Right lobe of liver (tissue), 6 donors: ENCODE results near the gene STK33. TPM values are rescaled to one million over a fixed set of nuclear protein-coding genes. Genes with fewer than 3 reads are reported as not detected.

Experiments used
- ATAC-seq, 4 donors: fragments of 200-7000 bp; cut with Tn5 transposase; one replicate each; pipeline ENCODE4 v1.9.1; 2020; ENCODE audit warnings: mild to moderate bottlenecking in 4 of 4, moderate library complexity in 4 of 4
- DNase-seq, 3 donors: peaks; one replicate each; pipeline ENCODE4 v3.0.0-alpha.2; 2020
- H3K27ac ChIP-seq, 3 donors: fragments of 200-600 bp; one replicate each; pipeline ENCODE4 v1.8.0; 2022
- H3K27me3 ChIP-seq, 2 donors: fragments of 200-600 bp; one replicate each; pipeline ENCODE4 v1.8.0; 2022
- H3K36me3 ChIP-seq, 4 donors: fragments of 200-600 bp; sonication (generic) in 1 of 4; one replicate each; pipeline versions ENCODE4 v1.5.1 to v1.8.0; 2017 to 2022; ENCODE audit warnings: control low read depth in 1 of 4
- H3K4me1 ChIP-seq, 4 donors: fragments of 200-600 bp; sonication (generic) in 1 of 4; one replicate each; pipeline versions ENCODE4 v1.5.1 to v1.8.0; 2017 to 2022; ENCODE audit warnings: control low read depth in 1 of 4
- H3K4me3 ChIP-seq, 3 donors: fragments of 200-600 bp; one replicate each; pipeline ENCODE4 v1.8.0; 2022
- H3K9me3 ChIP-seq, 4 donors: fragments of 200-600 bp; sonication (generic) in 1 of 4; one replicate each; pipeline versions ENCODE4 v1.5.1 to v1.8.0; 2017 to 2022; ENCODE audit warnings: control low read depth in 1 of 4
- POLR2A ChIP-seq: fragments of 450-650 bp; IDR thresholded peaks from one replicate; pipeline ENCODE4 v1.6.1; 2017; ENCODE audit warnings: antibody characterized with exemption, mild to moderate bottlenecking
- WGBS: methylation state at CpG from one replicate; pipeline ENCODE4 v1.1.6; 2018; ENCODE audit warnings: low coverage, low lambda C conversion rate; ENCODE audit not compliant: insufficient coverage; ENCODE audit errors: missing lambda C conversion rate; 5-methylcytosine and 5-hydroxymethylcytosine counted together
- intact Hi-C, 2 donors: fragments of 100-400 bp; cut with DNase I; formaldehyde crosslinking; loops; one replicate each; pipeline versions ENCODE4 v1.11.2 to v1.14.1; 2022
- total RNA-seq, 6 experiments: library from RNA; depleted of rRNA in 2 of 6; stranded (reverse); fragments of >200 nt in 2 of 6; fragmentation: NEBNext Ultra II Directional in 3 of 6; extraction: Animal tissue kit (Norgen Biotek cat#: 25700) in 3 of 6; gene quantifications; one replicate each; pipeline versions ENCODE4 v1.1.0 to v1.2.4, GENCODE V29; 2016 to 2023
- TF ChIP-seq, protein P1 (sequence below), 4 donors: fragments of 200-600 bp in 3 of 4; fragments of 450-650 bp in 1 of 4; IDR thresholded peaks; one replicate each; pipeline versions ENCODE4 v1.5.1 to v1.8.0; 2016 to 2022; ENCODE audit warnings: antibody characterized with exemption in 4 of 4, mild to moderate bottlenecking in 2 of 4
- donor health status: DM: no; HTN: yes; CAD: no.
- donor health status: DM: no; HTN: no; CAD: no.
- donor health status: DM: no; HTN: no; CAD: no.
- donor health status: DM: no; HTN: yes; CAD: no.
- donor health status: DM: no; HTN: yes; CAD: no.

Gene STK33
- total RNA-seq, 6 experiments from 2014 or later, result 0.12 to 1.1 (median 0.42) TPM; not detected in 2

DNA sequence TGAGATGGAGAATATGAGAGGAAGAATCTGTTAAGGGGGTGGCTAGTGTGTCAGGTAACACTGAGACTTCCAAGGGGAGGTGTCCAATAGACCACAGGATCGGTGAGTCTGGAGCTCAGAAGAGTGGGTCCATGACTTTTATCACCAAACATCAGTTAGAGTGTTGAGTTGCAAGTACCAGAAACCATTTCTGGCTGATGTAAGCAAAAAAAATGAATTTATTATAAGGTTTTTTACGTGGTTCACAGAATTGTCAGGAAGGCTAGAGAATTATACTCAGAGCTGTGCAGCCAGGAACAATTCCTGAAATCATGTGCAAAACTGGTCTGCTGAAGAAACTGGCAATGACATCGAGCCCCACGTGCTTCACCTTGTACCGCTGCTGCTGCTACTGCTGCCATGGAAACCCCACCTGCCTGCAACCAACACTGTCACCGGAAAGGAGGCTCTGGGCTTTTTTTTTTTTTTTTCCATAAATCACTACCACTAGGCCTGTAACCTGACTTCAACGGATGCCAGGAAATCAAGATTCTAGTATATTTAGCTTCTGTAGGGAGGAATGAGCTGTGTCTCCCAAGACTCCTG, 16.6 kb upstream of the STK33 start:
- no peaks in the 10 kb centered on the region for H3K36me3 ChIP-seq
- WGBS, result 53% methylated on average over 5 of the region's 7 CpGs
- H3K27me3 ChIP-seq, result no peaks in the 10 kb centered on the region
- DNase-seq (no peak), ATAC-seq (no peak)
- H3K27ac ChIP-seq, result no peak overlapping the region
- no peaks in the 10 kb centered on the region for H3K9me3 ChIP-seq
- no peak overlapping the region for H3K4me3 ChIP-seq
- TF ChIP-seq POLR2A, result no peak
- TF ChIP-seq, protein P1, sequence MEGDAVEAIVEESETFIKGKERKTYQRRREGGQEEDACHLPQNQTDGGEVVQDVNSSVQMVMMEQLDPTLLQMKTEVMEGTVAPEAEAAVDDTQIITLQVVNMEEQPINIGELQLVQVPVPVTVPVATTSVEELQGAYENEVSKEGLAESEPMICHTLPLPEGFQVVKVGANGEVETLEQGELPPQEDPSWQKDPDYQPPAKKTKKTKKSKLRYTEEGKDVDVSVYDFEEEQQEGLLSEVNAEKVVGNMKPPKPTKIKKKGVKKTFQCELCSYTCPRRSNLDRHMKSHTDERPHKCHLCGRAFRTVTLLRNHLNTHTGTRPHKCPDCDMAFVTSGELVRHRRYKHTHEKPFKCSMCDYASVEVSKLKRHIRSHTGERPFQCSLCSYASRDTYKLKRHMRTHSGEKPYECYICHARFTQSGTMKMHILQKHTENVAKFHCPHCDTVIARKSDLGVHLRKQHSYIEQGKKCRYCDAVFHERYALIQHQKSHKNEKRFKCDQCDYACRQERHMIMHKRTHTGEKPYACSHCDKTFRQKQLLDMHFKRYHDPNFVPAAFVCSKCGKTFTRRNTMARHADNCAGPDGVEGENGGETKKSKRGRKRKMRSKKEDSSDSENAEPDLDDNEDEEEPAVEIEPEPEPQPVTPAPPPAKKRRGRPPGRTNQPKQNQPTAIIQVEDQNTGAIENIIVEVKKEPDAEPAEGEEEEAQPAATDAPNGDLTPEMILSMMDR (IDR thresholded peaks at IDR 0.05), result no peak
- no peaks in the 10 kb centered on the region for H3K4me1 ChIP-seq
- intact Hi-C loops, result no loop called here

DNA sequence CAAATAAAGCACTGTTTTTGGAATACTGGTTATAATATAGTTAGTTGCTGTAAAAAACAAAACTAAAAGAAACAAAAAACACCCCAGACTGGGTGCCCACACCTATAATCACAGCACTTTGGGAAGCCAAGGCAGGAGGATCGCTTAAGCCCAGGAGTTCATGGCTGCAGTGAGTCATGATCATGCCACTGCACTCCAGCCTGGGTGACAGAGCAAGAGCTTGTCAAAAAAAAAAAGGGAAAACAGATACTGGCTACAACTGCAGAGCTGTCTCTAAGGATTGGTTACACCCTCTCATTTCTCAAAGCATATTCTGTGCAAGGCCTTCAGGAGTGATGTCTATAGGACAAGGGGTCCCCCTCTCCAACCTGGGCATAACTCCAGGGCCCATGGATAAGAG, 14.6 kb upstream of the STK33 start:
- Histone ChIP-seq H3K9me3 (no peaks in the 10 kb centered on the region), H3K36me3 (no peaks in the 10 kb centered on the region), H3K4me3 (no peak overlapping the region), H3K27ac (no peak overlapping the region), H3K4me1 (no peaks in the 10 kb centered on the region), H3K27me3 (no peaks in the 10 kb centered on the region)
- intact Hi-C loops, result no loop called here
- ATAC-seq, result no peak
- DNase-seq, result no peak
- TF ChIP-seq, protein P1 (IDR thresholded peaks at IDR 0.05), result no peak
- TF ChIP-seq POLR2A, result no peak
- WGBS, result 88% methylated on average over 1 of the region's 1 CpG

DNA sequence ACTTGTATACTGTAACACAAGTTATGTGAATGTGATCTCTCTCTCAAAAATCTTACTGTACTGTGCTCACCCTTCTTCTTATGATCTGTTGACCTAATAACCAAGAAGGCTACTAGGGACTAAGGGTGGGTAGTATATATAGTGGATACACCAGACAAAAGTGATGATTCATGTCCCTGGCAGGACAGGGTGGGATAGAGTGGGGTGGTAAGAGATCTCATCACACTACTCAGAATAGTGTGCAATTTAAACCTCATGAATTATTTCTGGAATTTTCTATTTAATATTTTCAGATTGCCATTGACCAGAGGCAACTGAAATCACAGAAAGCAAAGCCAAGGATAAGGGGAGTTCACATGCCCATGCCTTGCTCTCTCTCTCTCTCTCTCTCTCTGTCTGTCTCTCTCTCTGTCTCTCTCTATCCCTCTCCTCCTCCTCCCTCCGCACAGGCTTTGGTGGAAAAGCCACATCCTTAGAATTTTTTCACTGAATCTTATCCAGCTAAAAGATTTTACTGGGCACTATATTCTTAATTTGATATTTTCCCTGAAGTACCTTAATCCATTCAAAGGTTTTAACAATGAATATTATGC, 12.0 kb upstream of the STK33 start:
- no peak for ATAC-seq
- DNase-seq, result no peak
- intact Hi-C loops, result no loop called here
- 82% methylated on average over 1 of the region's 1 CpG for WGBS
- Histone ChIP-seq H3K27me3 (no peaks in the 10 kb centered on the region), H3K4me1 (no peaks in the 10 kb centered on the region), H3K9me3 (no peaks in the 10 kb centered on the region), H3K27ac (no peak overlapping the region), H3K4me3 (no peak overlapping the region), H3K36me3 (no peaks in the 10 kb centered on the region)
- no peak for TF ChIP-seq POLR2A
- TF ChIP-seq, protein P1 (IDR thresholded peaks at IDR 0.05), result no peak

DNA sequence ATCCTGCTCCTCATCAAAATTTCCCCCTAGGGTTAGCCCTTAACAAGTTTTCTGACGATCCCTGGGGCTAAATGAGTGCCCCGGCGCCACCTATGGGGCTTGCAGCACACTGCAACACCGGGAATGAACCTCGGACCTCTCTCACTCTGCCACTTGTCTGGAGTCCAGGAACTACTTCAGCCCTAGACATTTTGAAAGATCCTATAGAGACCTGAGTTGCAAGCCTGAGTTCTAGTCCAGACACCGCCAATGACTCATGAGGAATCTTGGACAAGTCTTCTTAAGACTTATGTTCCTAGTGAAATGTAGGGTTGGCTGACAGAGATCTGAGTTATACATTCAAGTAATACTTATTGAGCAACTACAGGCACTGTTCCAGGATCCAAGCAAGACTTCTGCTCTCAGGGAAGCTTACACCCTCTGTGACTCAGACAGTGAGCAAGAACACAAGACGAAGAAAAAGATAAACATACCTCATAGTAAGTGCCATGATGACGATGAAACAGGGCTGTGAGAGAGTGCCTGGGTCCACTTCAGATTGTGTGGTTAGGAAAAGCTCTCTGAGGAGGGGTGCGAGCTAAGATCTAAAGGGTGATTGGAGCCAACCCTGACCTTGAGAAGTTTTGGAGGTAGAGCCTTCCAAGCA, 10.2 kb upstream of the STK33 start:
- no peak overlapping the region for H3K27ac ChIP-seq

More for the DNA sequence above, 10.2 kb upstream of the STK33 start:
- H3K4me1 ChIP-seq, result no peaks in the 10 kb centered on the region
- 24% methylated on average over 8 of the region's 9 CpGs for WGBS
- no peak for TF ChIP-seq POLR2A
- TF ChIP-seq, protein P1 (IDR thresholded peaks at IDR 0.05), result peak; percentile 33 to 62 (median 56)
- intact Hi-C loops, result no loop called here
- H3K36me3 ChIP-seq, result no peaks in the 10 kb centered on the region
- no peaks in the 10 kb centered on the region for H3K9me3 ChIP-seq
- no peaks in the 10 kb centered on the region for H3K27me3 ChIP-seq
- H3K4me3 ChIP-seq, result no peak overlapping the region
- ATAC-seq, result peak; percentile 73 to 83 (median 78)
- DNase-seq, result no peak
